Right ventricle myocardium inferior (tissue), 1 donor: ENCODE data around the gene CFAP126. TPM values are rescaled to one million over a fixed set of nuclear protein-coding genes. Genes with fewer than 3 reads are reported as not detected.
"Not testable (repeated sequence)": the region's sequence is repeated elsewhere in the genome, so short reads cannot be mapped to it uniquely, and the experiment has no call there.

Source experiments
- ATAC-seq: fragments of 200-7000 bp; cut with Tn5 transposase; one replicate; pipeline ENCODE4 v1.9.1; 2020; ENCODE audit warnings: mild to moderate bottlenecking, moderate library complexity
- DNase-seq: peaks from one replicate; pipeline ENCODE4 v3.0.0; 2021; ENCODE audit errors: missing footprints
- intact Hi-C: fragments of 100-400 bp; cut with DNase I; formaldehyde crosslinking; loops from one replicate; pipeline ENCODE4 v1.11.0; 2022
- total RNA-seq: library from RNA; stranded (reverse); fragmentation: NEBNext Ultra II Directional; extraction: Animal tissue kit (Norgen Biotek cat#: 25700); gene quantifications from one replicate; pipeline ENCODE4 v1.2.1, GENCODE V29; 2021
- donor health status: DM: no; HTN: yes; CAD: no; lungs with severe emphysema.

CFAP126 gene
- total RNA-seq, 1 donor from 2014 or later = not detected

- ATAC-seq, DNase-seq: not testable (repeated sequence)
- intact Hi-C loops = loop anchor here (5.0 kb wide), 1 partner anchor 77 kb away; the partner anchor contains the start of gene SDHC
Observed at GRCh38 chr1:161389158-161389557, 21.5 kb upstream of the CFAP126 start.

- no peak for DNase-seq
- no peak for ATAC-seq
- intact Hi-C loops = loop anchor here (5.0 kb wide), 1 partner anchor 76 kb away; the partner anchor contains the start of gene SDHC
Observed at GRCh38 chr1:161388639-161389038, 21.0 kb upstream of the CFAP126 start.

- DNase-seq (no peak), ATAC-seq (peak; percentile 79)
- intact Hi-C loops = loop anchor here (2.0 to 5.0 kb wide), 2 partner anchors 156 to 175 kb away; partner anchors contain the start of gene TOMM40L
Observed at GRCh38 chr1:161382214-161383019, 14.7 kb upstream of the CFAP126 start.

- DNase-seq (no peak), ATAC-seq (no peak)
- intact Hi-C loops = loop anchor here (2.0 to 5.0 kb wide), 2 partner anchors 155 to 174 kb away; partner anchors contain the start of gene TOMM40L
Observed at GRCh38 chr1:161381707-161382106, 14.0 kb upstream of the CFAP126 start.

GRCh38 chr1:161379071-161379470 lies 11.4 kb upstream of the CFAP126 start:
- DNase-seq (no peak), ATAC-seq (no peak)
- intact Hi-C loops = no loop called here

GRCh38 chr1:161378014-161378413 lies 10.3 kb upstream of the CFAP126 start:
- DNase-seq (no peak), ATAC-seq (no peak)
- intact Hi-C loops = no loop called here

GRCh38 chr1:161374373-161374772 lies 6.7 kb upstream of the CFAP126 start:
- ATAC-seq = no peak
- no peak for DNase-seq
- intact Hi-C loops = no loop called here

GRCh38 chr1:161373442-161373841 lies 5.8 kb upstream of the CFAP126 start:
- DNase-seq (no peak), ATAC-seq (no peak)
- intact Hi-C loops = no loop called here

GRCh38 chr1:161365207-161365606 lies 2.5 kb downstream of the CFAP126 start:
- intact Hi-C loops = loop anchor here (5.0 kb wide), 1 partner anchor 138 kb away; the partner anchor contains the start of gene TOMM40L
- ATAC-seq (no peak), DNase-seq (no peak)

GRCh38 chr1:161364332-161364731 lies 3.3 kb downstream of the CFAP126 start:
- ATAC-seq (no peak), DNase-seq (no peak)
- intact Hi-C loops = no loop called here

GRCh38 chr1:161359291-161359690 lies 8.4 kb downstream of the CFAP126 start:
- no peak for DNase-seq
- ATAC-seq = peak; percentile 59
- intact Hi-C loops = no loop called here

- intact Hi-C loops = no loop called here
- DNase-seq (no peak), ATAC-seq (no peak)
Observed at GRCh38 chr1:161357073-161357472, 10.6 kb downstream of the CFAP126 start.

GRCh38 chr1:161351482-161351881 lies 16.2 kb downstream of the CFAP126 start:
- DNase-seq = no peak
- intact Hi-C loops = no loop called here
- ATAC-seq = no peak

GRCh38 chr1:161350671-161351070 lies 17.0 kb downstream of the CFAP126 start:
- DNase-seq = no peak
- intact Hi-C loops = no loop called here
- ATAC-seq = no peak

GRCh38 chr1:161342821-161343220 lies 24.9 kb downstream of the CFAP126 start:
- ATAC-seq = no peak
- intact Hi-C loops = no loop called here
- no peak for DNase-seq

- intact Hi-C loops = no loop called here
- DNase-seq = no peak
- no peak for ATAC-seq
Observed at GRCh38 chr1:161342177-161342576, 25.5 kb downstream of the CFAP126 start.

GRCh38 chr1:161335796-161336195 lies 31.9 kb downstream of the CFAP126 start:
- intact Hi-C loops = no loop called here
- DNase-seq (no peak), ATAC-seq (no peak)

GRCh38 chr1:161333166-161333565 lies 34.5 kb downstream of the CFAP126 start:
- intact Hi-C loops = no loop called here
- ATAC-seq = no peak
- DNase-seq = no peak

- no peak for ATAC-seq
- intact Hi-C loops = no loop called here
- no peak for DNase-seq
Observed at GRCh38 chr1:161330346-161330745, 37.3 kb downstream of the CFAP126 start.

GRCh38 chr1:161324020-161324419 lies 43.7 kb downstream of the CFAP126 start:
- no peak for ATAC-seq
- intact Hi-C loops = no loop called here
- no peak for DNase-seq
